NT2/D1 (cell line): Measurements from ENCODE around the gene THOP1.

Experiments
- SUZ12 ChIP-seq: IDR thresholded peaks from 2 replicates; pipeline ENCODE4 v1.6.1; 2011; ENCODE audit not compliant: insufficient read length, insufficient read depth; ENCODE audit errors: extremely low read depth
- ZNF274 ChIP-seq: IDR thresholded peaks from 2 replicates; pipeline ENCODE4 v1.6.1; 2011; ENCODE audit warnings: mild to moderate bottlenecking, low read depth, low read length

DNA sequence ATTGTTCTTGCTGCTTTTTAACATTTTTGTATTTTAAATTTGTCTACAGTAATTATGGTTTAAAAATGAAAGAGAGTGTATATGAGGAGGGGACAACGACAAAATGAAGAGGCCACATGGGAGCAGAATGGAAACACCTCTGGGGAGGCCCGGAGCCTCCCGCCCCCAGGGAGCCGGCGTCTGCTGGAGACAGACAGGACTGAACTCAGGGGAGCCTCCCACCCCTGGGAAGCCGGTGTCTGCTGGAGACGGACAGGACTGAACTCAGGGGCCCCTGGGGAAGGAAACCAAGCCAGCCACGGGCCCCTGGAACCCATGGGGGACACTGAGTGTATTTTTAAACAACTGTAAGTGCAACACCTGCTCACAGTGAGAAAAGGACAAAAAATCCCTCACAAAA is 28.8 kb upstream of the THOP1 start:
- TF ChIP-seq ZNF274: no peak
- TF ChIP-seq SUZ12: no peak
